ENCODE results near the gene FRMD3.

DNA sequence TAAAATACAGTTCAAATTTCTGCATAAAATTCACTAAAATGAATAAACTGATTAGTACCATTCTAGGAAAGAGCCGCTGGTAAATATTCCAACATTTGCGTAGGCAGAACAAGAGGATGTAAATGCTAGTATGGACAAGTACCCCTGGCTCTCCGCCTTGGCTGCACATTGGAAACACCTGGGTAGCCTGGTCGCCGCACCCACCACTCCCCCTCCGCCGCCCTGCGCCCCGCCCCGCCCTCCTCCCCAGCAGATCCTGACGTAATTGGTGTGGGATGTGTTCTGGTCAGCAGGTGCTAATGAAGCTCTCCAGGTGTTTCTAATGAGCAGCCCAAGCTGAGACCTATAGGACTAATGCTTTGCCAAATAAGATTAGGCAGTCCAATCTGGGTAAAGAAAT is 225.7 kb downstream of the FRMD3 start:
- TF ChIP-seq GATA2 (IDR thresholded peaks at IDR 0.05; ENCODE audit: low read depth, low read length) (no peak), GATA3 (IDR thresholded peaks at IDR 0.05; ENCODE audit: low read depth, low read length) (no peak)
